GM20431 (cell line): ENCODE data around the gene SCGB1C2.

ENCODE experiments used
- in situ Hi-C: fragments of 300-500 bp; cut with MseI, MboI; formaldehyde crosslinking; loops from one replicate; pipeline ENCODE4 v1.15.0; 2020; ENCODE audit warnings: low sequenced_read_pairs; ENCODE audit not compliant: unreplicated experiment

Gene SCGB1C2

GRCh38 chr17:187130-187529 lies 49.8 kb downstream of the SCGB1C2 start:
- in situ Hi-C loops: no loop called here
